ENCODE data around the gene OR8B3. TPM values are rescaled to one million over a fixed set of nuclear protein-coding genes. Genes with fewer than 3 reads are reported as not detected.

The OR8B3 gene
- total RNA-seq, 1 experiment from 2014 or later, result not detected

GRCh38 chr11:124442847-124443246 lies 44.0 kb upstream of the OR8B3 start:
- BruUV-seq (replicated peaks), result no TSS peak
- TF ChIP-seq CTCF (conservative IDR thresholded peaks at IDR 0.05; ENCODE audit: low read depth, low read length), result no peak
- TF ChIP-seq EZH2 (IDR thresholded peaks at IDR 0.05; ENCODE audit: low read length, unreplicated experiment), result no peak
- no peak overlapping the region for H3K4me3 ChIP-seq (ENCODE audit: low read length)
- ChIA-PET POLR2A (ENCODE audit: unreplicated experiment) (no interaction called here), CTCF (no interaction called here)
- no peak overlapping the region for H3K4me2 ChIP-seq (ENCODE audit: low read length)
- no peak overlapping the region for H3K27ac ChIP-seq (ENCODE audit: low read length)
- no peak for ATAC-seq
- no peaks in the 10 kb centered on the region for H3F3A ChIP-seq (ENCODE audit: low read length, unreplicated experiment)
- no peaks in the 10 kb centered on the region for H3K9me3 ChIP-seq (ENCODE audit: low read length)
- peaks cover 74% of the 10 kb centered on the region for H3K27me3 ChIP-seq (ENCODE audit: low read length)
- no peaks in the 10 kb centered on the region for H3K4me1 ChIP-seq (ENCODE audit: insufficient read depth, low read length)
- DNase-seq, result no peak
- H3K36me3 ChIP-seq (ENCODE audit: low read depth, low read length), result no peaks in the 10 kb centered on the region
- no peaks in the 10 kb centered on the region for H3K9me2 ChIP-seq (replicated peaks; ENCODE audit: low read length)
- intact Hi-C loops (cut with micrococcal nuclease), result no loop called here
- no peak overlapping the region for H2AFZ ChIP-seq (ENCODE audit: low read length)
- H3K9ac ChIP-seq (ENCODE audit: low read length), result no peak overlapping the region
- H3K79me2 ChIP-seq (ENCODE audit: low read length), result no peaks in the 10 kb centered on the region
- no peaks in the 10 kb centered on the region for H4K20me1 ChIP-seq (ENCODE audit: low read length)

- H3F3A ChIP-seq (ENCODE audit: low read length, unreplicated experiment), result no peaks in the 10 kb centered on the region
- no peak overlapping the region for H3K9ac ChIP-seq (ENCODE audit: low read length)
- CTCF ChIA-PET, result no interaction called here
- POLR2A ChIA-PET (ENCODE audit: unreplicated experiment), result no interaction called here
- ATAC-seq (no peak), DNase-seq (no peak)
- no peaks in the 10 kb centered on the region for H3K9me3 ChIP-seq (ENCODE audit: low read length)
- TF ChIP-seq EZH2 (IDR thresholded peaks at IDR 0.05; ENCODE audit: low read length, unreplicated experiment) (no peak), CTCF (conservative IDR thresholded peaks at IDR 0.05; ENCODE audit: low read depth, low read length) (no peak), EZH2phosphoT487 (IDR thresholded peaks at IDR 0.05; ENCODE audit: borderline replicate concordance, low read length) (no peak)
- H3K9me2 ChIP-seq (replicated peaks; ENCODE audit: low read length), result no peaks in the 10 kb centered on the region
- no peak overlapping the region for H3K27ac ChIP-seq (ENCODE audit: low read length)
- no peaks in the 10 kb centered on the region for H3K4me1 ChIP-seq (ENCODE audit: insufficient read depth, low read length)
- H4K20me1 ChIP-seq (ENCODE audit: low read length), result no peaks in the 10 kb centered on the region
- H3K36me3 ChIP-seq (ENCODE audit: low read depth, low read length), result no peaks in the 10 kb centered on the region
- no peaks in the 10 kb centered on the region for H3K79me2 ChIP-seq (ENCODE audit: low read length)
- no peak overlapping the region for H3K4me3 ChIP-seq (ENCODE audit: low read length)
- BruUV-seq (replicated peaks), result no TSS peak
- H2AFZ ChIP-seq (ENCODE audit: low read length), result no peak overlapping the region
- no peak overlapping the region for H3K4me2 ChIP-seq (ENCODE audit: low read length)
- peaks cover 75% of the 10 kb centered on the region for H3K27me3 ChIP-seq (ENCODE audit: low read length)
- intact Hi-C loops (cut with micrococcal nuclease), result no loop called here
Measured at GRCh38 chr11:124442442-124442841, 43.6 kb upstream of the OR8B3 start.

- H3K27ac ChIP-seq (ENCODE audit: low read length), result no peak overlapping the region
- H3K9ac ChIP-seq (ENCODE audit: low read length), result no peak overlapping the region
- H3K79me2 ChIP-seq (ENCODE audit: low read length), result no peaks in the 10 kb centered on the region
- POLR2A ChIA-PET (ENCODE audit: unreplicated experiment), result no interaction called here
- no peaks in the 10 kb centered on the region for H3K36me3 ChIP-seq (ENCODE audit: low read depth, low read length)
- no peak overlapping the region for H3K4me3 ChIP-seq (ENCODE audit: low read length)
- H3K4me1 ChIP-seq (ENCODE audit: insufficient read depth, low read length), result no peaks in the 10 kb centered on the region
- ATAC-seq (no peak), DNase-seq (no peak)
- no TSS peak for BruUV-seq (replicated peaks)
- no peak overlapping the region for H2AFZ ChIP-seq (ENCODE audit: low read length)
- no peaks in the 10 kb centered on the region for H3K9me2 ChIP-seq (replicated peaks; ENCODE audit: low read length)
- H3K27me3 ChIP-seq (ENCODE audit: low read length), result peaks cover 83% of the 10 kb centered on the region
- H3F3A ChIP-seq (ENCODE audit: low read length, unreplicated experiment), result no peaks in the 10 kb centered on the region
- intact Hi-C loops (cut with micrococcal nuclease), result no loop called here
- no peaks in the 10 kb centered on the region for H3K9me3 ChIP-seq (ENCODE audit: low read length)
- TF ChIP-seq EZH2 (IDR thresholded peaks at IDR 0.05; ENCODE audit: low read length, unreplicated experiment) (no peak), CTCF (conservative IDR thresholded peaks at IDR 0.05; ENCODE audit: low read depth, low read length) (no peak)
- CTCF ChIA-PET, result no interaction called here
- no peaks in the 10 kb centered on the region for H4K20me1 ChIP-seq (ENCODE audit: low read length)
- H3K4me2 ChIP-seq (ENCODE audit: low read length), result no peak overlapping the region
Measured at GRCh38 chr11:124441519-124441918, 42.7 kb upstream of the OR8B3 start.

Data from PC-3 (cell line).